ENCODE measurements around the gene DCAF5. TPM values are rescaled to one million over a fixed set of nuclear protein-coding genes. Genes with fewer than 3 reads are reported as not detected.

Gene DCAF5
- total RNA-seq, 1 donor: 32.3 TPM

DNA sequence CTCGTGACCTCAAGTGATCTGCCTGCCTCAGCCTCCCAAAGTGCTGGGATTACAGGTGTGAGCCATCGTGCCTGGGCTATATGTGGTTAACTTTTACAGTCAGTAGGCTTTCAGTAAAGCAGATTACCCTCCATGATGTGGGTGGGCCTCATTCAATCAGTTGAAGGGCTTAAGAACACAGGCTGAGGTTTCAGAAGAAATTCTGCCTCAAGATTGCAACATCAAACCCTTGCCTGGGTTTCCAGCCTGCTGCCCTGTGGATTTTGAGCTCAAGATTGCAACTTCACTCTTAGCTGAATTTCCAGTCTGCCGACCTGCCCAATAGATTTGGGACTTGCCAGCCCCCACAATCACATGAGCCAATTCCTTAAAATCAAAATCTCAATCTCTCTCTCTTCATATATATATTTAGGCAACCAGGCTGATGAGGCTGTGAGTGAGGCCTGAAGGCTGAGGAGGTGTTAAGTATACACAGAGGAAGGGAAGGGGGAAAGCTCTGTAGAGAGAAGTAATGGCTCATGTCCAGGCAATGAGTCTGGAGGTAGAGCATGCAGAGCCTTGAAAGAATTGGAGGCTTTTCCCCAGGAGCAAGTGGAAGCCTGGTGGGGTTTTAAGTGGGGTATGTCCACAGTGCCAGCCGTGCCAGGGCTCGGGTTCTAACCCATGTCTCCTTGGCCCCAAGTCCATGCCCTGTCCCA is 140.5 kb downstream of the DCAF5 start:
- DNase-seq (ENCODE audit: low read depth in 2 of 3, low spot score in 2 of 3): no peak

GRCh38 chr14:69010648-69011047 is 142.3 kb downstream of the DCAF5 start:
- DNase-seq (ENCODE audit: low read depth in 2 of 3, low spot score in 2 of 3): no peak

GRCh38 chr14:69008421-69008884 is 144.5 kb downstream of the DCAF5 start:
- DNase-seq (ENCODE audit: low read depth in 2 of 3, low spot score in 2 of 3): no peak

GRCh38 chr14:69006346-69006745 is 146.6 kb downstream of the DCAF5 start:
- no peak for DNase-seq (ENCODE audit: low read depth in 2 of 3, low spot score in 2 of 3)

DNA sequence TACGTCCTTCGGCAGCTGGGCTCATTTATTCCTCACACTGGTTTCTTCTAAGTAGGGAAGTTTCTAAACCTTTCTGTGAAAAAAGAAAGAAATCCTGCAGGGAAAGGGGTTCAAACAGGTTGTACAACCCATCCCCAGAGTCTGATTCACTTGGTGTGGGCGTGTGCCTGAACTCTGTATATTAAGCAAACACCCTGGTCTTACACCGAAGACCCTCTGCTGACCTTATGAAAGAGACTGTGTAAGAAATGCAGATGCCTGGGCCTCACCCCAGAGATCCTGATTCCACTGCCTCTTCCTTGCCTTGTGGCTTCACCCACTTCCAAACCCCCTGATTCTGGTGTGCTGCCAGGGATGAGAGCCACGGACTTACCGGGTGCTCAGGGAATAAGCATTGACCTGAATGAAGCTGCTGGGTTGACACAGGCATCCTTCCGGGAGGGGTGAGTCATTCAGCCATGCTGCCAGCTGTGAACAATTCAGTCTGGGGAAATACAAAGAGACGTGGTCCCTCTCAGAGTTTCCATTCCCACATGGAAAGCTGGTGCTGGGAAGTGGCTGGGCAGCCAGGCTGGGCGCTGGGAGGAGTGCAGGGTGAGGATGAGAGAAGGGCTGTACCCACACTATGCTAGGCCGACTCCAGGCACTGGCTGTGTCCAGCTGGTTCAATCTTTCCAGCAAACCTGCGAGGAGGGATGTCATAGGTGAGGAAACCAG is 147.3 kb downstream of the DCAF5 start:
- DNase-seq (ENCODE audit: low read depth in 2 of 3, low spot score in 2 of 3): no peak

- no peak for DNase-seq (ENCODE audit: low read depth in 2 of 3, low spot score in 2 of 3)
Observed at GRCh38 chr14:69004731-69005431, 148.0 kb downstream of the DCAF5 start.

DNA sequence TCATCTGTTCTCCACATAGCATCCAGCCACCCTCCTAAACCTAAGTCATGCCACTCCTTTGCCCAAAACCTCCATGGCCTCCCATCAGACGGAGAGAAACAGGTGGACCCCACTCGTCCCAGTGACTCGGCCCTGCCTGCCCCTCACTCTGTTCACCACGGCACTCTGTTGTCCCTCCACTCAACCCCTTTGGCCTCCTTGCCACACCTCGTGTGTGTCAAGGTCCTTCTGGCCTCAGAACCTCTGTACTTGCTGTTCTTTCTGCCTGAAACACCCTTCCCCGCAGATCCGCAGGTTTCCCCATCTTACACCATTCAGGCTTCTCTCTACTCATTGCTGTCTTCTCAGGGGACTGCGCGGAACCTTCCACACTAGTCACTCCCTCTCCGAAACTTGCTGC is 149.3 kb downstream of the DCAF5 start:
- DNase-seq (ENCODE audit: low read depth in 2 of 3, low spot score in 2 of 3): no peak

DNA sequence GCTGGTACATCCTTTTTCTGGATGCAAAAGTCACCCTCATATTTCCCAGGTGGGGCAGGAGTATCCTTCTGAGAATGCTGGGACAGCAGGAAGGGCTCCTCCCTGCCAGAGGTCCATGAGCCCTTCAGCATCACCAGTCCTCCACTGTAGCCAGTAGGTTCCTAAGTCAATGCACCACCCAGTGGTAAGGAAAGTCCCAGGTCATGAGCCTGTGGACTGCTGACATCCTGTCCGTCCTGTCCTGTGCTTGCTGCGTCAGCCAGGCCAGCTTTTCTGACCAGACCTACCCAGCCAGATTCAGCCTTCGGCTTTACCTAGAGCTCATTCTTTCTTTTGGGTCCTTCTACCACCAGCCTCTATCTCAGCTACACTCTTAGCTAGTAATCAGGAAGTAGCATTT is 150.8 kb downstream of the DCAF5 start:
- no peak for DNase-seq (ENCODE audit: low read depth in 2 of 3, low spot score in 2 of 3)

DNA sequence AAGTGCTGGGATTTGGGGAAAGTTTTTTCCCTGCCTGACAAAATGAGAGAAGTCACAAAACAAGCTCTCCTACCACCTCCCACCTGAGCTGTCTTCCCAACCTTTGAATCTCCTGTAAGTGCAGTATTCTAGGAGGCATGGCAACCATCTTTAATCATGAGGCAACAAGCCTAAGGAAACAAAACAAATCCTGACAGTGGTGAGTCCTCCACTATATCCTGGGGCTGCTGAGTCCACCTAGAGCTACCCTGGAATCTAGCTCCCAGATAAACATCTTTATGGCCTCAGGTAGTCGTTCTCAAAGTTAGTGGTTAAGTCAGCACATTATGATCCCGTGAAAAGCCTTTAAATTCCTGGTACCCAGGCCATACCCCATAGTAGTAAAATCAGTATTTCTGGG is 151.5 kb downstream of the DCAF5 start:
- DNase-seq (ENCODE audit: low read depth in 2 of 3, low spot score in 2 of 3): no peak

Small RNAs within 50 kb of the gene (small RNA-seq; reads per million reads assigned to genes)
- not detected for gene RF00019
- not detected for gene RPS29P1

Other genes with a start within 250 kb of the DCAF5 start
- gene ACTN1, start 173.8 kb downstream of the DCAF5 start, total RNA-seq: 62.5 TPM
- gene EXD2, start 38.4 kb upstream of the DCAF5 start, total RNA-seq: 13.5 TPM
- under 0.01 TPM for gene GALNT16, start 107.0 kb upstream of the DCAF5 start, total RNA-seq
- 54.4 TPM for gene ERH, start 245.2 kb upstream of the DCAF5 start, total RNA-seq
- 86.2 TPM for gene SLC39A9, start 245.6 kb upstream of the DCAF5 start, total RNA-seq

Measured in hematopoietic multipotent progenitor cell (in vitro differentiated cells).